Raji (cell line): ENCODE measurements around the gene PCDH9.

Source experiments
- POLR2A ChIP-seq: IDR thresholded peaks from 2 replicates; pipeline ENCODE4 v1.6.1; 2011; ENCODE audit warnings: low read depth, low read length, control low read depth; ENCODE audit not compliant: insufficient read depth

PCDH9 gene

DNA sequence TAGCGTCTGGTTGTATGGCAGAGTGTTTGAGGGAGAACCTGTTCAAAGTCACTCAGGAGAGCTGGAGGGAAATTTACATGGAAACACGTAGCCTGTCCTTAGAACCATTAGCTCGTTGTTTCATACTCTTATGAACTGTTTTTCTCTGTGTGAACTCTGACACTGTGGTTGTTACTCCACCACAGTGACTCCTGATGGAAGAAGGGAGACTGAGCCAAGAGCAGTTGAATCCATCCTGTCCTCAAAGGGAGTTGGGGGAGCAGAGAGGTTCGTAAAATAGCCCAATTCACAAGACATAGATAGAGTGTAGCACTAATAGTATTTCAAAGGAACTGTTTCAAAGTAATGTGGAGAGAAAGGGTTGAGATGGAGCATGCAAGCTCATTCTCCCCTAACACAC lies 964.8 kb downstream of the PCDH9 start:
- no peak for TF ChIP-seq POLR2A

DNA sequence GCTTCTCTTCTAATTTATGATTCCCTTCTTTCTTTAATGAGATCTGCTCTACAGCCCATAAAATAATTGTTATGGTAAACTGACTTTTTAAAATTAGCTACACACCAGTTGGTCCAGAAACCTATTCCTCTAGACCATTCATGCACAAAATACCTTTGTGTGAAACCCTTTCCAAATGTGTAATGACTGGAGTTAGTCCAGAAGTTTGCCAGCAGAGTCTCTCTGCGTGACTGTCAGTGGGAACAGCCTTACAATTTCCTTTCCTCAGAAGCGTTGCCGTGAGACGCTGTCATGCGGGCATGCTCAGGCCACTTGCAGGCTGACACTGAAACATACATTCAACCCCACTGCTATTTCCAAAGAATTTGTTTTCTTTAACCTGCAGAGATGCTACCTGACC lies 965.2 kb downstream of the PCDH9 start:
- TF ChIP-seq POLR2A: no peak

DNA sequence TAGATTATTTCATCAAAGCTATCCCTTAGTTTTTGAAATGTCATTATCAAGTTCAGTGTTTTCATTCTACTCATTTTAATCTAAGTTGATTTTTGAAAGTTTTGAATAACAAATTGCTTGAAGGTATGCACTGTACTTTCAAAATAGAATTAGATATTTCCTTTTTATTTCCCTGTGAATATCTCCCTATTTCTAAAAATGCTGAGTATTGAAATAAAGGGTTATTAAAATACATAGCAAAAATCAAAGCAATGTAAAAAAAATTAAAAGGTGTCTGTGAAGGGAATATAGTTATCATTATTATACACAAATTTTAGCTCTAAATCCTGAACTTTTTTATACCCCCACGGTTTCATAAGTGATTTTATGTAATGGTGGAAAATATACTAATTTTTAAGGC lies 967.8 kb downstream of the PCDH9 start:
- no peak for TF ChIP-seq POLR2A
